Putamen (tissue), 1 donor: Measurements from ENCODE around the gene HLA-A.

ENCODE experiments used
- DNase-seq: peaks from one replicate; pipeline ENCODE4 v3.0.0-alpha.2; 2016; ENCODE audit warnings: low spot score

Gene HLA-A

DNA sequence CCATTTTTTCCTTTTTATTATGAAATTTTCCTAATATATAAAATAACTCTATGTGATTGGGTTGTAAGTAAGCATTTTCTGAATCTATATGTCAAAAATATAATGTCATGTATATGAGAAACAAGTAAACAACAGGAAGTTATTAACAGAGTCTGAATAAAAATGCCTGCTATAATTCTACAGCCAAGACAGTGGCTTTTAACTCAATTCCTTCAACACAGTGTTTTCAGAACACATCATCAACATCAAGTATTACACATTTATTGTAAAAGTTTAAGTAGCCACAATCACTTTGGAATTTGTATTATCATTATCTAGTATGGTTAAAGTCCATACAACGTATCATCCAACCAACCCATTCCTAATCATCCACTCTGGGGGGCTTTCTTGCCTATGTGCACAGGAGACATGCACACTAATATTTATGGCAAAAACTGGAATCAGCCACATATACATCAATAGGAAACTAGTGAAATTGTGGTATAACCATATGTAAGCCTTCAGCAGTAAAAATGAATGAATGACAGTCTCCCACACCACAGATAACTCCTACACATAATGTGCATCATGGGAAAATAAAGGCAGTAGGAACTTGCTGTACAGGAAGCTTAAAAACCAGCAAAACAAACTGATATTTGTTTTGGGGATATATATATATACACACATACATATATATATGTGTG, 6.9 kb upstream of the HLA-A start:
- no peak for DNase-seq

DNA sequence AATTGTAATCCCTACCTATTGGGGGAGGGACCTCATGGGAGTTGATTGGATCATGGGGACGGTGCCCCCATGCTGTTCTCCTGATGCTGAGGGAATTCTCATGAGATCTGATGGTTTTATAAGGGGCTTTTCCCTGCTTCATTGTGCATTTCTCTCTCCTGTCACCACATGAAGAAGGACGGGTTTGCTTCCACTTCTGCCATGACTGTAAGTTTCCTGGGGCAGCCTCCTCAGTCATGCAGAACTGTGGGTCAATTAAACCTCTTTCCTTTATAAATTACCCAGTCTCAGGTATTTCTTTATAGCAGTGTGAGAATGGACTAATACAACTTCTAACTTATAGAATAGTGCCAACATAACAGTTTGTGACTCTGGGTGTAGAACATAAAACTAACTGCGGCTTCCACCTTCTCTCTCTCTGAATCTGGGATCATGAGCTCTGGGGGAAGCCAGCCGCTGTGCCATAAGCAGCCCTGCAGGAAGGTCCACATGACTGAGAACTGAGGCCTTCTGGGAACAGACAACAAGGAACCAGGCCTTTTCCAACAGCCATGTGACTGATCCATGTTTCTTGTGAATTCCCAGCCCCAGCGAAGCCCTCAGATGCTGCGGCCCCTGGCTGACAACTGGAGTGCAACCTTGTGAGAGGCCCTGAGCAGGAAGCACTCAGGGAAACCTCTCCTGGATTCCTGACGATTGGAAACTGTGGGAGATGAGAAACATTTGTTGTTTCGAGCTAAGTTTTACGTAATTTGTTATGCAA, 3.4 kb upstream of the HLA-A start:
- no peak for DNase-seq

DNA sequence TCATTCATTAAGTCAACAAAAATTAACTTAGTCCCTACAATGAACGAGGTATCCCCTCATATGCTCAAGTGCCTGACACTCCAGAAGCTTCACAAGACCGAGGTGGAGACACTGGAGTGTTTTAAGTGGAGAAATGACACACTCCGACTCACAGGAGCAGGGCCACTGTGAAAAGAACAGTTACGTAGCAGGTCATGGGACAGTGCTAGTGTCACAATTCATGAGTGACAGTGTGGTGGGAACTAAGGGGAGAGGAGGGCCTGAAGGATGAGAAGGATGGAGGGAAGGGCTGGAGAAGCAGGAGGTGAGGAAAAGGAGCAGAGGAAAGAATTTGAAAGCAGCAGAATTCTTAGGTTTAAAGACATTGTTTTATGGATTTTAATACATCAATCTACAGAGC, 1.3 kb upstream of the HLA-A start:
- no peak for DNase-seq

DNA sequence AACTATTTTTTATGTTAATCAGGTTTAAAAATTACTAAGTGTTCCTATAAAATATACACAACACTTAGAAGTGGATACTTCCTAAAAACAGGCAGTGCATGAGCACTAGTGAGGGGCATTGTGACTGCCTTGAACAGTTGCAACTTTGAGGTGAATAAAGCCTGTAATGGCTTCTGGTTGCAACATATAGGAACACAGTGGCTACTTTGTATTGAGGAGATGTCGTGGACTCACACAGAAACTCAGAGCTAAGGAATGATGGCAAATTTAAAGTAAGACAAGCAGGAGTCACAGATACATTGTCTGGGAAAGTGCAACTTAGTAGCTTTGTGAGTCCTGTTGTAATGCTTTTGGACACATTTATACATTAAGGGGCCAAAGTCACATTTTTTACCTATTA, 861 bp upstream of the HLA-A start:
- no peak for DNase-seq

GRCh38 chr6:29941916-29942274, 437 bp upstream of the HLA-A start:
- DNase-seq, result no peak

DNA sequence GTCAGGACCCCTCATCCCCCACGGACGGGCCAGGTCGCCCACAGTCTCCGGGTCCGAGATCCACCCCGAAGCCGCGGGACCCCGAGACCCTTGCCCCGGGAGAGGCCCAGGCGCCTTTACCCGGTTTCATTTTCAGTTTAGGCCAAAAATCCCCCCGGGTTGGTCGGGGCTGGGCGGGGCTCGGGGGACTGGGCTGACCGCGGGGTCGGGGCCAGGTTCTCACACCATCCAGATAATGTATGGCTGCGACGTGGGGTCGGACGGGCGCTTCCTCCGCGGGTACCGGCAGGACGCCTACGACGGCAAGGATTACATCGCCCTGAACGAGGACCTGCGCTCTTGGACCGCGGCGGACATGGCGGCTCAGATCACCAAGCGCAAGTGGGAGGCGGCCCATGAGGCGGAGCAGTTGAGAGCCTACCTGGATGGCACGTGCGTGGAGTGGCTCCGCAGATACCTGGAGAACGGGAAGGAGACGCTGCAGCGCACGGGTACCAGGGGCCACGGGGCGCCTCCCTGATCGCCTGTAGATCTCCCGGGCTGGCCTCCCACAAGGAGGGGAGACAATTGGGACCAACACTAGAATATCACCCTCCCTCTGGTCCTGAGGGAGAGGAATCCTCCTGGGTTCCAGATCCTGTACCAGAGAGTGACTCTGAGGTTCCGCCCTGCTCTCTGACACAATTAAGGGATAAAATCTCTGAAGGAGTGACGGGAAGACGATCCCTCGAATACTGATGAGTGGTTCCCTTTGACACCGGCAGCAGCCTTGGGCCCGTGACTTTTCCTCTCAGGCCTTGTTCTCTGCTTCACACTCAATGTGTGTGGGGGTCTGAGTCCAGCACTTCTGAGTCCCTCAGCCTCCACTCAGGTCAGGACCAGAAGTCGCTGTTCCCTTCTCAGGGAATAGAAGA, 978 bp downstream of the HLA-A start:
- DNase-seq, result no peak

- DNase-seq, result no peak
Measured at GRCh38 chr6:29945281-29945820, 3.0 kb downstream of the HLA-A start.

GRCh38 chr6:29946223-29947076, 4.1 kb downstream of the HLA-A start:
- no peak for DNase-seq

- no peak for DNase-seq
Measured at GRCh38 chr6:29947077-29947980, 5.0 kb downstream of the HLA-A start.

DNA sequence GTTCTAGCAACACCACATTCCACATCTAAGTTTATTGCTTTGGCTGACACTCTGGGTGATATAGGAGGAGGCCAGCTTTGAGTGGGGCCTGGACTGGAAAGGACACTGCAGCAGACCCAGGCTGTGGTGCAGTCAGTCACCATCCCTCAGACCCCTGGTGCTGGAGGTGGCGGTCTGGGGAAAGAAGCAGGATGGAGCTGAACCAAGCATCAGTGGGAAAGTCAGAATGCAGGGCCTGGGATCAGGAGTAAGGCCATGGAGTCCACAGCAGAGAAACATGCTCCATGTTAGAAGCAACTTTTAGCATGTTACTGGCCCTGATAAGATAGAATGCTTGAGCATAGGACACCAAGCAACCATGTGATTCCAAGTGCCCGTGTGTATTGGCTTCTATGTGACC, 5.9 kb downstream of the HLA-A start:
- DNase-seq, result no peak

DNA sequence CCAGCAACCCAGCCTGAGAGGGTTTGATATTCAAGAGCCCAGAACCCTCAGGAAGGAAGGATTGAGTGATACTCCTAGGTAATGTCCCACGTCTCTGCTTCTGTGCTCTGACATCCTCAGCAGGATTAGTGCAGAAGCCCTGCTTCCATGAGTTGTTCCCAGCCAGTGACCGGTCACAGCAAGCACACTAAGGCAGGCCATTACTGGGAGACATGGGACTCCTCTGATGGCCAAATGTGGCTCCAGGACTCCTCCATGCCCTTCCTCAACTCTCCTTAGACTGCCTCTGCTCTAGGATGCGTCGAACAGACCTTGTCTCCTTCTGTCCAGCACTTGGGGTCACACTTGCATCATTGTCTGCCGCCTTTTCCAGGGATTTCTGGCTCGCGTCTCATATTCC, 7.6 kb downstream of the HLA-A start:
- DNase-seq, result no peak

DNA sequence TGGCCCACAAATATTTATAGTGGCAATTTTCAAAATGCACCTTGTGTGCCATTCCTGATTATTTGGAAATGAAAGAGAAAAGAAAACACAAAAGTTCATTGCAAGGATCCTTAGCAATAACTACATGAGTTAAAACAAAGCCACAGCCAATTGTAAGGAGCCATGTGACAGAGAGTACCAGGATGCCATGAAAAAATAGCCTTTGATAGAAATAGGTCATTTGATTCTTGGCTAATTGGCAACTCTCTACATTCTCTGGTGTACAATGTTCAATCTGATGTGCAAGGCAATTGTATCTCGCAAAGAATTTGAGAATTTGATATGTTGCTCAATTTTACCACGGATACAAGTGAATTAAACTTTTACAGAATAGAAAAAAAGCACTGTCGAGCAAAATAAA, 9.6 kb downstream of the HLA-A start:
- DNase-seq, result no peak

- DNase-seq, result no peak
Measured at GRCh38 chr6:29953001-29953441, 10.7 kb downstream of the HLA-A start.

DNA sequence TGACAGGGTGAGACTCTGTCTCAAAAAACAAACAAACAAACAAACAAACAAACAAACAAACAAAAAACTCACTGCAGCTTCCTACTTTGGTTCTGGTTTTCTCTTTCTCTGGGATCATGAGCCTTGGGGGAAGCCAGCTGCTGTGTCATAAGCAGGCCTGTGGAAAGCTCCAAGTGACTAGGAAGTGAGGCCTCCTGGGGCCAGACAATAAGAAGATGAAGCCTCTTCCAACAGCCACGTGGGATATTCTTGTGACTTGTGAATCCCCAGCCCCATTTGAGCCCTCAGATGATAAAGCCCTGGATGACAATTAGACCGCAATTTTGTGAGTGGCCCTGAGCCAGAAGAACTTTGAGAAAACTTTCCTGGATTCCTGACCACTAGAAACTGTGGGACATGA, 11.4 kb downstream of the HLA-A start:
- DNase-seq, result no peak

DNA sequence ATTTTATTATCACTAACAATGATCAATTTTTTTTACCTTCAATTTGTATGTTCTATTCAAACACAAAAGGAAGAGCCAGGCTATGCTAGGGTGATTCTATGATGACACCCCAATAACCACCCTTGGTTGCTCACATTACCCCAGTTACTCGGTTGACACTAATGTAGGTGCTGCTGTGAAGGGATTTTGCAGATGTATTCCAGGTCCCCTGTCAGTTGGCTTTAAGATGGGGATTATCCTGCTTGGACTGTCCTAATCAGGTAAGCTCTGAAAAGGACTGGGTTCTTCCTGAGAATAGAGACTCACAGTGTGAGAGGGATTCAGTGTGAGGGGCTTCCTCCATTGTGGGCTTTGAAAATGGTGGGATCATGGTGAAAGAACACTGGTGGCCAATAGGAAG, 11.9 kb downstream of the HLA-A start:
- no peak for DNase-seq

DNA sequence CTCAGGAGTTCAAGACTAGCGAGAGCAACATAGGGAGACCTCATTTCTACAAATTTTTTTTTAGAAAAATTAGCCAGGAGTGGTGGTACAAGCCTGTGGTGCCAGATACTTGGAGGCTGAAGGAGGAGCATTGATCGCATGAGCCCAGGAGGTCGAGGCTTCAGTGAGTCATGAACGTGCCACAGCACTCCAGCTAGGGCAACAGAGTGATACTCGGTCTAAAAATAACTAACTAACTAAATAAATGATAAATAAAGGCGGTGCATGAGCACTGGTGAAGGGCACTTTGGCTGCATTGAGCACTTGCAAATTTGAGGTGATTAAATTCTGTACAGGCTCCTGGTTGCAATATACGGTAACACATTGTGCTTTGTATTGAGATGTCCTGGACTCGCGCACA, 13.5 kb downstream of the HLA-A start:
- DNase-seq, result no peak

DNA sequence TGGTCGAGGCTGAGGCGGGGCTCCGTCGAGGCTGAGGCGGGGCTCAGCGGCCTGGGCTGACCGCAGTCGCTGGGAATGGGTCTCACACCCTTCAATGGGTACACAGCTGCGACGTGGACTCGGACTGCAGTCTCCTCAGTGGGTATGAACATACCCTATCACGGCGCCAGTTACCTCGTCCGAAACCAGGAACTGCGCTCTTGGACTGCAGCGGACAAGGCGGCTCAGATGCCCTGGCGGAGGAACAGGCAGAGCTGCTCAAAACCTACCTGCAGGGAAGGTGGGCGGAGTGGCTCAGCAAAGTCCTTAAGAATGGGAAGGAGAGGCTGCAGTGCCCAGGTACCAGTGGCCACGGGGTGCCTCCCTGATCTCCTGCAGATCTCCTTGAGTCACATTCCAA, 14.2 kb downstream of the HLA-A start:
- no peak for DNase-seq

- no peak for DNase-seq
Measured at GRCh38 chr6:29958046-29958445, 15.7 kb downstream of the HLA-A start.

GRCh38 chr6:29958921-29959320, 16.6 kb downstream of the HLA-A start:
- DNase-seq, result no peak

DNA sequence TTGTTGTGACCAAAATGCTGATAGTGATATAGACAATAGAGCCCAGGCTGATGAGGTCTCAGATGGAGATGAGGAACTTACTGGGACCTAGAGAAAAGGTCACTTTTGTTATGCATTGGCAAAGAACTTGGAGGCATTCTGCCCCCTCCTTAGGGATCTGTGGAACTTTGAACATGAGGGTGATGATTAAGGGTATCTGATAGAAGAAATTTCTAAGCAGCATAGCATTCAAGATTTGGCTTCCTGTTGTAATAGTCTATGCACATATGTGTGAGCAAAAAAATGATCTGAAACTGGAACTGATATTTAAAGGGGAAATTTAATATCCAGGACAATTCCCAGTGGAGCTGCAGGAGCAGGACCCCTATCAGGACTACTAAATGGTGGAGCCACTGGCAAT, 17.1 kb downstream of the HLA-A start:
- no peak for DNase-seq

- no peak for DNase-seq
Measured at GRCh38 chr6:29961966-29962365, 19.6 kb downstream of the HLA-A start.
